Inflammatory macrophage (primary cell): ENCODE measurements around the gene NAPSA.
A peak's percentile ranks its signal among the peaks of the same experiment; 100 is the strongest.

ENCODE experiments used
- DNase-seq, 2 donors: peaks; one replicate each; pipeline ENCODE4 v3.0.0-alpha.2; 2020 to 2022

The NAPSA gene

DNA sequence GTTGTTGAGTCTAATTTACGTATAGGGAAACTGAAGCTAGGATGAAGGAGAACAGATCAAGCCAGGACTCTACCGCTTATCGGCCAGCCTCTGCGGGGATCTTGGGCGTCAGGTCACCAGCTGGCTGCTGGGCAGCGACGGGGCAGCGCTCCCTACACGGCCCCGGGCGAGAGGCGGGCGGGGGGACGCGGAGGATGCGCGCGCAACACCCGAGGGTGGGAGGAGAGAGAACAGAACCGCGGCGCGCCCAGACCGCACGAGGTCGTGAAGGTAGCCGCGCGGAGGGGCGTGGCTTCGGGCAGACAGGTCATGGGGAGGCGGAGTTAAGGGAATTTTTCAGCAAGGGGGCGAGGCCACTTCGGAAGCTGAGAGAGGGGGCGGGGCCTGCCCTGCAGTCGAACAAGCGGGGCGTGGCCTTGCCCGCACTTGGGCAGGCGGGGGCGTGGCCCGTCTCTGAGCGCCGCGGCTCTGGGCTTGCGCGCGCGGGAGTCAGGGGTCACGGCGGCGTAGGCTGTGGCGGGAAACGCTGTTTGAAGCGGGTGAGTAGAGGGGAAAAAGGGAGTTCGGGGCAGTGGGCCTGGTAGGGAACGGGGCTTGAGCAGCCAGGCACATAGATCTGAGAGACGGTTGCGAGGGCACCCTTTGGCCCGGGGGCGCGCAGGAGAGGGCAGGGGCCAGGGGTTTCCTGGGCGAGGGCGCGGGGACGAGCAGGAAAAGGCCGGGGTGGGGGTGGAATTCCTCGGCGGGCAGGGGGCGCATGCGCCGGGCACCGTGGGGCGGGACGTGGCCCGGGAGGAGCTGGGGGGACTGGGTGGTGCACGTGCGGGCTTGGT, 18.6 kb upstream of the NAPSA start, which contains the start of gene POLD1:
POLD1 (plus strand) TSS at position 496 of the 833 bp plus-strand sequence. CDS start 14,505 bp downstream, outside the sequence.
- peak; percentile 98 to 99 for DNase-seq

DNA sequence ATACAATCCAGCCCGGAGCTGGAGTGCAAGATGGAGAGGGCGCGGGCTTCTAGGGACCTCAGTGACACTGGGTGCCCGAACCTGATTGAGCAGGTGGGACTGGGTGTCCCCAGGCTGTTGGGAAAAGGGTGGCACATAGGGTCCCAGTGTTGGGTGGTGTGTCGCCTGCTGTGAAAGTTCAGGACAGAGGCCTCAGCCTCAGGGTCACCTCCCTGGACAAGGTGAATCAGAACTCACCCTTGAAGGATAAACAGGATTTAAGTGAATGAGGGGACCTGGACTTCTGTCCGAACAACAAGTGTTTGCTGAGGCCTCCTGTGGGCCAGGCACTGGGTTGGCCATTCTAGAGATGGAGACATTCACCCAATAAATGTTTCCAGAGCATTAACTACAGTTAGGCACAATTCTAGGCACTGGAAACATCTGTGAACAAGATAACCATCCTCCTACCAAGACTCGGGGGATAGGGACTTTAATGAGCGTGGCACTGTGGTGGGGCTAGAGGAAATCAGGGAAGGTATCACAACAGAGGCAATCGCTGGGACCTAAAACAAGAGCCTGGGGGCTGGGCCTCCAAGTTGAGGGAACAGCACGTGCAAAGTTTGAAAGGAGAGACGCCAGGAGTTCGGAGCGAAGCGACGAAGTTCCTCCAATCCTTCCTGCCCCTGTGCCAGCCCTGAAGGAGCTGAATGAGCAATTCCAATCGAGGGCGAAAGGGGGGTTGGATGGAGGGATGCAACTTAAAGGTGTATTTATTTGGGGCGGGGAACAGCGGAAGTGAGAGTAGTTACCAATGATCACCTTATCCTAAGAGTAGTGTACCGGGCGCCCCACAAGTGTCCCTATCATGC, 17.8 kb upstream of the NAPSA start:
- peak in 1 of 2 donors; percentile 5 for DNase-seq

DNA sequence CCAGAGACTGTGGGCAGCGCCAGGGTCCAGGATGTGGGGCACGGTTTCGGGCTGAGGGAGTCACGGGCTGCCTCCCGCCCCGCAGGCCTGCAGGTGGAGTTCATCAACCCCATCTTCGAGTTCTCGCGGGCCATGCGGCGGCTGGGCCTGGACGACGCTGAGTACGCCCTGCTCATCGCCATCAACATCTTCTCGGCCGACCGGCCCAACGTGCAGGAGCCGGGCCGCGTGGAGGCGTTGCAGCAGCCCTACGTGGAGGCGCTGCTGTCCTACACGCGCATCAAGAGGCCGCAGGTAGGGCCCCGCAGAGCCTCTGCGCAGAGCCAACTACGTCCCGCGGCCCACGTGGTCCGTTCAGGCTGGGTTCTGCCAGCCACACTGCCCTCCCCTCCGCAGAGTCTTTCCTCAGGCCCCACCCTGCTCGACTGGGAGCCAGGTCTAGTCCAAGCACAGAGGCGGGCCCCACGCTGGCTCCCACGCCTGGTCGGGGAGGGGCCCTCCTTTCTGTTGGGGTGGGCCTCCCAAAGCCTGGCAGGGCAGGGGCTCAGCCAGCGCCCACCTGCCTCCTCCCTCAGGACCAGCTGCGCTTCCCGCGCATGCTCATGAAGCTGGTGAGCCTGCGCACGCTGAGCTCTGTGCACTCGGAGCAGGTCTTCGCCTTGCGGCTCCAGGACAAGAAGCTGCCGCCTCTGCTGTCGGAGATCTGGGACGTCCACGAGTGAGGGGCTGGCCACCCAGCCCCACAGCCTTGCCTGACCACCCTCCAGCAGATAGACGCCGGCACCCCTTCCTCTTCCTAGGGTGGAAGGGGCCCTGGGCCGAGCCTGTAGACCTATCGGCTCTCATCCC, 16.7 kb upstream of the NAPSA start:
- no peak for DNase-seq

DNA sequence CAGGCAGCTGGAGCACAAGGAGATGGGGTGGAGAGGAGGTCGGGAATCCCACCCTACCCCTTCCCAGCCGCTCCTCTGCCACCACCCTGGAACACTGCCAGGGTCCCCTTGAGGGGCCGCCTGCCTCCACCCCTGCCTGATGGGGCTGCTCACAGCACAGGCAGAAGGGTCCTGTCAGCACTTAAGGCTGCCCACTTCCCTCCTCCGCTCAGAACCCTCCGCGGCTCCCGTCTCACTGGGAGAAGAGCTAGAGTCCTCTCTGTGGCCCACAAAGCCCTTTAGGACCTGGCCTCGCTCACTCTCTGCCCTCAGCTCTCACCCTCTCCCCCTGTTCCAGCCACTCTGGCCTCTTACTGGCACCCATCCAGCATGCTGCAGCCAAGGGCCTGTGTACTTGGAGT, 15.3 kb upstream of the NAPSA start:
- no peak for DNase-seq

DNA sequence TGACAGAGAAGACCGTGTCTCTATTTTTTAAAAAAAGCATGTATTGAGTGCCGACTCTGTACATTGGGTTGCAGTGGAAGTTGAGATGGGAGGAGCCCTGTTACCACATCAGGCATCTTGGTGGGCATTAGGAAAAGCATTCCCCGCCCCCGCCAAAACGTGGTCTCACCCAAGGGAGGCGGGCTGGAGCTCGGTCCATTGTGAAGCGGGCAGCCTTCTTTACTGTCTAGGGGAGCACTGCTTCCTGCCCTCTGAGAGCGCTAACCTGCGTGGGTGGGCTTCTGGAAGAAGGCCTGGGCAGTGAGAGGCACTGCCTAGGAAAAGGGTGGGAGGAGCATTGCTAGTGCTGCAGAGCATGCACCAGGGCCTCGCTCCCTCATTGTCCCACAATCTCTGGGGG, 14.7 kb upstream of the NAPSA start:
- DNase-seq, result peak in 1 of 2 donors; percentile 11

DNA sequence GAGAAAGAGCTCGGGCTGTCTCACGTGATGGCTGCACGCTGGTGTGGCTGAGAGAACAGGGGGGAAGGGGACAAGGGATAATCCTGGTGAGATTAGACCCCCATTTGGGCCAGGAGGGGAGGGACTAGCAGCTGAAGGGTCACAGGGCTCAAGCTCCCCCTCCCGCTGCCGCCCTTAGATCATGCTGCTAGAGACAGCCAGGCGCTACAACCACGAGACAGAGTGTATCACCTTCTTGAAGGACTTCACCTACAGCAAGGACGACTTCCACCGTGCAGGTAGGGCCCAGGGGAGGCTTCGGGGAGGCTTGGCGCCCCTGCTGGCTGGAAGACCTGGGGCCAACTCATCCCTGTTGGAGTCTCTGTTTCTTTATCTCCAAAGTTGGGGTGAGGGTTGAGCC, 14.2 kb upstream of the NAPSA start:
- no peak for DNase-seq

DNA sequence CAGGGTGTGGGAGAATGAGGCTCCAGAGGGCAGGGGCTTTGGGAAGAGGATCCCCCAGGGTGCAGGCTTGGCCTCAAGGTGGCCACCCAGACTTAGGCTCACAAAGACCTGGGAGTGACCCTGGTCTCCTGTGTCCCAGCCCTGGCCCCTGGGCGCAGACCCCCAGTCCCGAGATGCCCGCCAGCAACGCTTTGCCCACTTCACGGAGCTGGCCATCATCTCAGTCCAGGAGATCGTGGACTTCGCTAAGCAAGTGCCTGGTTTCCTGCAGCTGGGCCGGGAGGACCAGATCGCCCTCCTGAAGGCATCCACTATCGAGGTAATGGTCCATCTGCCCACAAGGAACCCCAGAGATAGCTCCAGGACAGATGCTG, 13.4 kb upstream of the NAPSA start:
- DNase-seq, result no peak

DNA sequence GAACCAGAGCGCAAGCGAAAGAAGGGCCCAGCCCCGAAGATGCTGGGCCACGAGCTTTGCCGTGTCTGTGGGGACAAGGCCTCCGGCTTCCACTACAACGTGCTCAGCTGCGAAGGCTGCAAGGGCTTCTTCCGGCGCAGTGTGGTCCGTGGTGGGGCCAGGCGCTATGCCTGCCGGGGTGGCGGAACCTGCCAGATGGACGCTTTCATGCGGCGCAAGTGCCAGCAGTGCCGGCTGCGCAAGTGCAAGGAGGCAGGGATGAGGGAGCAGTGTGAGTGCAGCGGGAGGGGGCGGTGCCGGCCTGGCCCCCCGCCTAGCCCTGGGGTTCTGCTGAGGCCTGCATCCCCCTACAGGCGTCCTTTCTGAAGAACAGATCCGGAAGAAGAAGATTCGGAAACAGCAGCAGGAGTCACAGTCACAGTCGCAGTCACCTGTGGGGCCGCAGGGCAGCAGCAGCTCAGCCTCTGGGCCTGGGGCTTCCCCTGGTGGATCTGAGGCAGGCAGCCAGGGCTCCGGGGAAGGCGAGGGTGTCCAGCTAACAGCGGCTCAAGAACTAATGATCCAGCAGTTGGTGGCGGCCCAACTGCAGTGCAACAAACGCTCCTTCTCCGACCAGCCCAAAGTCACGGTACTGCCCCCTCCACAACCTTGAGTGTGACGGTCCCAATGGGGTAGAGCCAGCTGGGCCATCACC, 12.9 kb upstream of the NAPSA start:
- DNase-seq, result no peak

DNA sequence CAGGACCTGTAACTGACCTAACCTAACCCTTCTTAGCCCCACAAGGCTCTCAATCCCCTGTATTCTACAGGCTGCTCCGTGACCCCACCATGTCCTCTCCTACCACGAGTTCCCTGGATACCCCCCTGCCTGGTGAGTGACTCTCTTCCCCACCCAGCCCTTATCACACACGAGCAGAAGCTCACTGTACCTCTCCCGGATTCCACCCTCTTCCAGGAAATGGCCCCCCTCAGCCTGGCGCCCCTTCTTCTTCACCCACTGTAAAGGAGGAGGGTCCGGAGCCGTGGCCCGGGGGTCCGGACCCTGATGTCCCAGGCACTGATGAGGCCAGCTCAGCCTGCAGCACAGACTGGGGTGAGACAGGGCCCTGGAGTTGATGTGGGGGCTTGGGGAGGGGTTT, 12.1 kb upstream of the NAPSA start:
- DNase-seq, result no peak

DNA sequence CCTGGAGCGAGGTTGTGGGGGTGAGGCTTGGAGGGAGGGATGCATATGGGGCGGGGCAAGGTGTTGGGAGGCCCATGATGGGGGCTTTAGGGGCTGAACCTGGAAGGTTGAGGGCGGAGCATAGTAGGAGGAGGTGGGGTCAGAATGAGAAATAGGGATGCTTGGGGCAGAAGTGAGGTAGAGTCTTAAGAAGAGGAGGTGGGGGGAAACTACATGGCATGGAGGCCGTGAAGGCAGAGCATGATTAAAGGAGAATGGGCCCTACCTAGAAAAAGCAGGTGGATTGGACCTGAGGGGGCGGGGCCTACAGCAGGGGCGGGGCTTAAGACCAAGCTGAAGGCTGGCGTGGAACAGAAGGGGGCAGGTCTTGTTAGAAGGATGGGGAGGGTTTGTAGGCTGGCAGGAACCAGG, 11.6 kb upstream of the NAPSA start:
- DNase-seq, result no peak

DNA sequence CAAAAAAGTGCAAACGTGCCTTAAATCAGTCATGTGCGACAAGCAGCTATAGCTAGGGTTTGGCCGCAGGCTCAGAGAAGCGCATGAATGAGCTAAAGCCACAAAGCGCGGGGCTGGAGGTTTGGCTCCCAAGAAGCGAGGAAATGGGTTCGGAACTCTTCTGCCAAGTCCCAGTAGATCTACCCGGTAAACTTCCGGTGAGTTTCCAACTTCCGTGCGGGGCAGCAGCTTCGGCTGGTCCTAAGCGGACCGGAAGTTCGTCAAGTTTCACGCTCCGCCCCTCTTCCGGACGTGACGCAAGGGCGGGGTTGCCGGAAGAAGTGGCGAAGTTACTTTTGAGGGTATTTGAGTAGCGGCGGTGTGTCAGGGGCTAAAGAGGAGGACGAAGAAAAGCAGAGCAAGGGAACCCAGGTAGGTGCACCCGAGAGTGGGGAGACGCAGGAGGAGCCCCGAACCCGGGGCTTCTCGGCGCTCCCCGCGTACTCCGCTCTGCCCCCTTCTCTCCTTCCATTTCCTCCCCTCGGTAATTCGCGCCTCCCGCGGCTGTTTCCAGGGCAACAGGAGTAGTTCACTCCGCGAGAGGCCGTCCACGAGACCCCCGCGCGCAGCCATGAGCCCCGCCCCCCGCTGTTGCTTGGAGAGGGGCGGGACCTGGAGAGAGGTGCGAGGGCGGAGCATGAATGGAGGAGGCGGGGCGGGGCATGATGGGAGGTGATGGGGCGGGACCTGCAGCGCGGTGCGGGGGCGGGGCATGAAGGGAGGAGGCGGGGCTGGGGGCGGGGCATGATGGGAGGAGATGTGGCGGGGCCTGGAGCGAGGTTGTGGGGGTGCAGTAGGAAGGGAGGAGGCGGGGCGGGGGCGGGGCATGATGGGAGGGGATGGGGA, 11.0 kb upstream of the NAPSA start, which contains the start of gene NR1H2:
NR1H2 (plus strand) TSS at position 292 of the 885 bp plus-strand sequence. CDS start 1,149 bp downstream, outside the sequence.
- peak; percentile 98 to 99 for DNase-seq

DNA sequence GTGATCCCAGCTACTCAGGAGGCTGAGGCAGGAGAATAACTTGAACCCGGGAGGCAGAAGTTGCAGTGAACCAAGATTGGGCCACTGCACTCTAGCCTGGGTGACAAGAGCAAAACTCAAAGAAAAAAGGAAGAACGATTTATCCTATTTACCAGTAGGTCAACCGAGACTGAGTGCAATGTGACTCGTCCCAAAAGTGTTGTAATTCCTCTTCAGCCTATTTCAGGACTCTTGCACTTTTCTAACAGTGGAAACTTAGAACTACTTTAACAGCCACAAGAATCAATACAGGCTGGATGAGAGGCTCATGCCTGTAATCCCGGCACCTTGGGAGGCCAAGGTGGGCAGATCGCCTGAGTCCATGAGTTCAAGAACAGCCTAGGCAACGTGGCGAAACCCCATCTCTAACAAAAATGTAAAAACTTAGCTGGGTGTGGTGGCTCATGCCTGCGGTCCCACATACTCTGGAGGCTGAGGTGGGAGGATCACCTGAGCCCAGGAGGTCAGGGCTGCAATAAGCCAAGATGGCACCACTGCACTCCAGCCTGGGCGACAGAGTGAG, 6.6 kb upstream of the NAPSA start:
- DNase-seq, result peak; percentile 82 to 84

DNA sequence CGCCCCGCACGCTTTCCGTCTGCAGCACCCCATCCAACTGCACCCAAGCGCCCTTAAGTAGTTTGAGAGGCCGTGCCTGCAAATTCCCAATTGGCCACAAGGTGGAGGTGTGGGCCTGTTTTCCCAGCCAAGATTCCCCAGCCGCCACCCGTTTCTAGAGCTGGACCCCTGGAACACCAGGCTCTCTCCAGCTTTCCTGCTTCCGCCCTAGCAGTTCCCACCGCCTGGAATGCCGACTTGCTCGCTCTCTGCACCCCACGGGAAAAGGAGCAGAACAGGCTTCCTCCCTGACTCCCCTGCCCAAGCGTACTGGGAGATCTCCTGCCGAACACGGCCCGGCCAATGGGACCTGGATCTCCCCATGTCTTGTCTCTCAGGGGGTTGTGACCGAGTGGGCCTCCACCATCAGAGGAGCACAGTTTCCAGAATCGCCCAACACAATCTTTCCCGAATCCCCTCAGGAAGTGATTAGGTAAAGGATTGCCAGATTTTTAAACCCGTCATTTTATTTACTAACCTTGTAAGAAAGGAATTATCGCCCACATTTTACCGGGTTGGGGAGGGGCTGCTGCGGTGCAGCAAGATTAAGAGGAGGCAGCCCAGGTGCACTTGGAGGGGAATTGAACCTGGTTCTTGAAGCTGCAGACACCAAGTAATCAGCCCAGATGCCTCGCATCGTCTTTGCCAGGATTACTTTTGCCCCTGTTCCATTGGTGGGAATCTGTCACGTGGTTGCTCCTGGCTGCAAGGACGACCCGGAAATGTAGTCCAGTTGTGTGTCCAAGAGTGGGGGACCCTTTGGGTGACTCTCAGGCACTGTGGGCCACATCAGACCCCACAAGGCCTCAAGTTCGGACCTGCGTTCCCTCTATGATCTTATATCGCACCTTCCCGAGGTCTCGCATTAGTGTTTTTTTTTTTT, 3.5 kb upstream of the NAPSA start:
- peak; percentile 88 to 91 for DNase-seq

DNA sequence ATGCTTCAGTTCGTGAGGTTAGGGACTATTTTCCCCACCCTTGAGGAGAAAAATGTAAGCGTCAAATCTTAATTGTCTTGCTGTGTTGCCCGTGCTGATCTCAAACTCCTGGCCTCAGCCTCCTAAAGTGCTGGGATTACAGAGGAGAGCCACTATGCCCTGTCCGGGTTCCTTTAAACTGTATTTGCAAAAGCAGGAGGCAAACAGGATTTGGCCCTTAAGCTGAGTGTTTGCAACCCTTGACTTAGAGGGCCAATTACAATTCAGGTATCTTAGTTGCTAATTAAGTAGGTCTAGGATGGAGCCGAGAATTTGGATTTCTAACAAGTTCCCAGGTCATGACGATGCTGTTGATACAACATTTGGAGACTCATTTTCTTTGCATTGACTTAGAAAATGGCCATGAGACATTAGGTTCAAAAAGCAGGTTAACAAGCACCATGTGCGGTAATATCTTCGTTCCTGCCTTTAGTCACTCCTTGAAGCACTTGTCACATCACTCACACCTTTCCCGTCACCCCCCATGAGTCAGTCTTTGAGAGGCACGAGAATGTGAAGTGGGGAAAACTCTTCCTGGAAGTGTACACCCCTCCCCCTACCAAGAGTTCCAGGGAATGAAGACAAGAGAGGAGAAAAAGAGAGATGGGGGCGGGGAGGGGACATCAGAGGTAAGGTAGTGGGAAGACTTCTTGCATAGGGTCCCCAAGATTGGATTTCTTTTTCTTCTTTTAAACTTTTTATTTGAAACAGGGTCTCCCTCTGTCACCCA, 2.6 kb downstream of the NAPSA start:
- no peak for DNase-seq

DNA sequence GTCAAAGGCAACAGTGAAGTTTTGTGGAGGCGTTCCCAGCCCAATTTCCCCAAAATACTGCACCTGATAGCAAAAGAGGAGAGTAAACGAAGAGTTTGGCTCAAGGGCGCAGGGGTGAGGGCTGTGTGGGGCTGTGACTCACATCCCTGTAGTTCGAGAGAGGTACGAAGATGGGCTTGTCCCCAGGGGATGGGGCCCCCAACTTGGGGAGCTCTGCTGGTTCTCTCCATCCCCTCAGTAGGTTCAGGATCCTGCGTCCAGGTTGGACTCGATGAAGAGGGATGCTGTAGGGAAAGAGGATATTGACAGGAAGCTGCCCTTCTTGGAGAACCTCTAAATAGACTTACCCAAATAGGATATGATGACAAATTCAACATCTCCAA, 3.4 kb downstream of the NAPSA start:
- no peak for DNase-seq

DNA sequence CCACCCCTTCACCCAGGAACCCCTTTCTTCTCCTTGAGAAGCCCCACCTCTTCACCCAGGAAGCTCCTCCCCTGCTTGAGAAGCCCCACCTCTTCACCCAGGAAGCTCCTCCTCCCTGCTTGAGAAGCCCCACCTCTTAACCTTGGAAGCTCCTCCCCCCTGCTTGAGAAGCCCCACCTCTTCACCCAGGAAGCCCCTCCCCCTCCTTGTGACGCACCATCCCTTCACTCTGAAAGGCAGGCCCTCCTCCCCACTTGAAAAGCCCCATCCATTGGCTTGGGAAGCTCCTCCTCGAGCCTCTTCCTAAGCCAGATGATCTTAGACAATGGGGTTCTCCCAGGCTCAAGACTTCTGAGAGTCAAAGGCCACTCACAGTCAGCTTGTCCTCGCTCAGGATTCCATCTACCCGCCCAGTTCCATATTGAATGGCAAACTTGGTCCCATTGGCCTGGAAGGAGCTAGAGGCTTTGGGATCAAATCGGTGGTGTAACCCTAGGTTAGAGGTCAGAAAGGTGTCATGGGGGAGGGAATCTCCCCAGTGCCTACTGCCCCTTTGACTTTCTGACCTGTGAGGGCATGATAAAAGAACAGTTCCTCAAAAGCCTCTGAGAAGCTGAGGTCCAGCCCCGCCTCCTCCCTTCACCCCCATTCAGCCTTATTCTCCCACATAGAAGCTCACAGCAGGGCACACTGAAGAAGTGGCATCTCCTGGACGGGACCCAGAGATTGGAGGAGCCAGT, 4.0 kb downstream of the NAPSA start:
- peak in 1 of 2 donors; percentile 24 for DNase-seq

DNA sequence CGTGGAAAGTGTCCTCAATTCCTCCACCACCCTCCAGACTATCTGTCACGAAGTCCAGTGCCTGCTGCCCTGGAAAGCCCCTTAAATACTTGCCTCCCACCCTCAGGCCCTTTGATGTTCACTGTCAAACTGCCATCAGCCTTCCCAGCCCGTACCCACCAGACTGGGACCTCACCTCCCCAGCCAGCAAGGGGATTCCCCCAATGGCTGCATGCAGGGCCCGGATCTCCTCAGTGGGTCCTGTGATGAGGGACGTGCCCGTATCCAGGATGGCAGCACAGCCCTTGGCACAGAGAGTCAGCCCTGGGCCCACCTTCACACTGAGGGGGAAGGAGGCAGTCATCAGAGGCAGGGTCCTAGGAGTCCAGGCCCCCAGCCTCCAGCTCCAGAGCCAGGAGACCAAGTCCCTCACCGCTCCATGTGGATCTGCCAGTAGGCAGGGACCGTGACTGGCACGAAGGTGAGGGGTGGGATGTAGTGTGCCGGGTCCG, 6.1 kb downstream of the NAPSA start:
- DNase-seq, result no peak
